HUES6 (cell line): ENCODE data around the gene ELMO1.

Experiments used
- H3K27ac ChIP-seq: 2 replicates; pipeline ENCODE4 v1.7.0; 2013; ENCODE audit warnings: low read depth, mild to moderate bottlenecking, low read length, inconsistent platforms
- H3K27me3 ChIP-seq: 2 replicates; pipeline ENCODE4 v1.6.1; 2013; ENCODE audit warnings: low read length; ENCODE audit not compliant: control insufficient read depth, insufficient read depth
- H3K36me3 ChIP-seq: 2 replicates; pipeline ENCODE4 v1.6.1; 2013; ENCODE audit warnings: low read length; ENCODE audit not compliant: control insufficient read depth, insufficient read depth
- H3K4me1 ChIP-seq: 2 replicates; pipeline ENCODE4 v1.6.1; 2013; ENCODE audit warnings: low read length; ENCODE audit not compliant: control insufficient read depth, insufficient read depth
- H3K4me3 ChIP-seq: 2 replicates; pipeline ENCODE4 v1.5.1; 2013; ENCODE audit warnings: low read depth, low read length
- H3K9ac ChIP-seq: one replicate; pipeline ENCODE4 v1.6.1; 2013; ENCODE audit warnings: mild to moderate bottlenecking, low read length
- H3K9me3 ChIP-seq: 2 replicates; pipeline ENCODE4 v1.6.1; 2013; ENCODE audit warnings: low read depth, low read length; ENCODE audit not compliant: control insufficient read depth, insufficient read depth

The ELMO1 gene

GRCh38 chr7:37180828-37181549 is 267.7 kb downstream of the ELMO1 start:
- no peak overlapping the region for H3K4me3 ChIP-seq
- no peaks in the 10 kb centered on the region for H3K9me3 ChIP-seq
- H3K4me1 ChIP-seq: peaks cover 14% of the 10 kb centered on the region
- no peaks in the 10 kb centered on the region for H3K27me3 ChIP-seq
- H3K9ac ChIP-seq: no peak overlapping the region
- H3K36me3 ChIP-seq: no peaks in the 10 kb centered on the region
- no peak overlapping the region for H3K27ac ChIP-seq

- Histone ChIP-seq H3K27me3 (no peaks in the 10 kb centered on the region), H3K4me3 (no peak overlapping the region), H3K9me3 (no peaks in the 10 kb centered on the region), H3K27ac (no peak overlapping the region), H3K9ac (no peak overlapping the region), H3K36me3 (no peaks in the 10 kb centered on the region), H3K4me1 (0 out of 2 replicates have a peak, but pooled peaks cover 1% of the 10 kb centered on the region)
Measured at GRCh38 chr7:37176079-37176478, 272.6 kb downstream of the ELMO1 start.

GRCh38 chr7:37174460-37174859 is 274.2 kb downstream of the ELMO1 start:
- Histone ChIP-seq H3K9me3 (peaks cover 10% of the 10 kb centered on the region), H3K4me1 (no peaks in the 10 kb centered on the region), H3K27me3 (no peaks in the 10 kb centered on the region), H3K27ac (no peak overlapping the region), H3K36me3 (no peaks in the 10 kb centered on the region), H3K9ac (no peak overlapping the region), H3K4me3 (no peak overlapping the region)

GRCh38 chr7:37173670-37174069 is 275.0 kb downstream of the ELMO1 start:
- peaks cover 13% of the 10 kb centered on the region for H3K9me3 ChIP-seq
- no peak overlapping the region for H3K9ac ChIP-seq
- no peak overlapping the region for H3K4me3 ChIP-seq
- H3K27me3 ChIP-seq: no peaks in the 10 kb centered on the region
- no peaks in the 10 kb centered on the region for H3K36me3 ChIP-seq
- no peaks in the 10 kb centered on the region for H3K4me1 ChIP-seq
- no peak overlapping the region for H3K27ac ChIP-seq

GRCh38 chr7:37162106-37162505 is 286.6 kb downstream of the ELMO1 start:
- Histone ChIP-seq H3K9ac (no peak overlapping the region), H3K27me3 (no peaks in the 10 kb centered on the region), H3K4me3 (no peak overlapping the region), H3K4me1 (no peaks in the 10 kb centered on the region), H3K27ac (no peak overlapping the region), H3K9me3 (peaks cover 3% of the 10 kb centered on the region; the same call in 1 of the 2 replicates), H3K36me3 (no peaks in the 10 kb centered on the region)

GRCh38 chr7:37160656-37161055 is 288.0 kb downstream of the ELMO1 start:
- H3K27ac ChIP-seq: no peak overlapping the region
- H3K4me3 ChIP-seq: no peak overlapping the region
- H3K9ac ChIP-seq: no peak overlapping the region
- no peaks in the 10 kb centered on the region for H3K36me3 ChIP-seq
- peaks cover 3% of the 10 kb centered on the region; the same call in 1 of the 2 replicates for H3K9me3 ChIP-seq
- H3K4me1 ChIP-seq: no peaks in the 10 kb centered on the region
- no peaks in the 10 kb centered on the region for H3K27me3 ChIP-seq

GRCh38 chr7:37153376-37153775 is 295.3 kb downstream of the ELMO1 start:
- Histone ChIP-seq H3K36me3 (no peaks in the 10 kb centered on the region), H3K27me3 (no peaks in the 10 kb centered on the region), H3K4me1 (peaks cover 8% of the 10 kb centered on the region; the same call in 1 of the 2 replicates), H3K4me3 (no peak overlapping the region), H3K9me3 (no peaks in the 10 kb centered on the region), H3K9ac (no peak overlapping the region), H3K27ac (no peak overlapping the region)

GRCh38 chr7:37151741-37152413 is 296.8 kb downstream of the ELMO1 start:
- no peak overlapping the region for H3K4me3 ChIP-seq
- H3K27me3 ChIP-seq: no peaks in the 10 kb centered on the region
- no peak overlapping the region for H3K9ac ChIP-seq
- no peak overlapping the region for H3K27ac ChIP-seq
- no peaks in the 10 kb centered on the region for H3K9me3 ChIP-seq
- peaks cover 8% of the 10 kb centered on the region; the same call in 1 of the 2 replicates for H3K4me1 ChIP-seq
- no peaks in the 10 kb centered on the region for H3K36me3 ChIP-seq

GRCh38 chr7:37150856-37151255 is 297.8 kb downstream of the ELMO1 start:
- no peaks in the 10 kb centered on the region for H3K27me3 ChIP-seq
- H3K36me3 ChIP-seq: no peaks in the 10 kb centered on the region
- peaks cover 8% of the 10 kb centered on the region; the same call in 1 of the 2 replicates for H3K4me1 ChIP-seq
- no peak overlapping the region for H3K27ac ChIP-seq
- H3K9ac ChIP-seq: no peak overlapping the region
- H3K4me3 ChIP-seq: no peak overlapping the region
- no peaks in the 10 kb centered on the region for H3K9me3 ChIP-seq

- no peak overlapping the region for H3K27ac ChIP-seq
- no peak overlapping the region for H3K4me3 ChIP-seq
- no peaks in the 10 kb centered on the region for H3K9me3 ChIP-seq
- no peak overlapping the region for H3K9ac ChIP-seq
- H3K4me1 ChIP-seq: peaks cover 8% of the 10 kb centered on the region; the same call in 1 of the 2 replicates
- H3K27me3 ChIP-seq: no peaks in the 10 kb centered on the region
- no peaks in the 10 kb centered on the region for H3K36me3 ChIP-seq
Measured at GRCh38 chr7:37150180-37150579, 298.5 kb downstream of the ELMO1 start.

GRCh38 chr7:37149773-37150124 is 298.9 kb downstream of the ELMO1 start:
- H3K9ac ChIP-seq: no peak overlapping the region
- H3K4me3 ChIP-seq: no peak overlapping the region
- no peaks in the 10 kb centered on the region for H3K36me3 ChIP-seq
- H3K27me3 ChIP-seq: no peaks in the 10 kb centered on the region
- peaks cover 8% of the 10 kb centered on the region; the same call in 1 of the 2 replicates for H3K4me1 ChIP-seq
- no peaks in the 10 kb centered on the region for H3K9me3 ChIP-seq
- H3K27ac ChIP-seq: no peak overlapping the region
